Activated naive CD8-positive, alpha-beta T cell treated with anti-CD3 and anti-CD28 coated beads for 36 hours (primary cell): ENCODE data around the gene CDK14. TPM values are rescaled to one million over a fixed set of nuclear protein-coding genes. Genes with fewer than 3 reads are reported as not detected.
"Not testable (repeated sequence)": the region's sequence is repeated elsewhere in the genome, so short reads cannot be mapped to it uniquely, and the experiment has no call there.

ENCODE experiments used
- DNase-seq: peaks from one replicate; pipeline ENCODE4 v3.0.0; 2021
- H3K27ac Mint-ChIP-seq: one replicate; pipeline ENCODE4 v1.8.0; 2022; ENCODE audit warnings: mild to moderate bottlenecking, moderate library complexity, mixed read lengths
- H3K27me3 Mint-ChIP-seq: one replicate; pipeline ENCODE4 v1.8.0; 2022; ENCODE audit warnings: mild to moderate bottlenecking, mixed read lengths
- H3K36me3 Mint-ChIP-seq: one replicate; pipeline ENCODE4 v1.8.0; 2021; ENCODE audit warnings: mild to moderate bottlenecking, mixed read lengths
- H3K4me1 Mint-ChIP-seq: one replicate; pipeline ENCODE4 v1.8.0; 2021; ENCODE audit warnings: mixed read lengths
- H3K4me3 Mint-ChIP-seq: one replicate; pipeline ENCODE4 v1.8.0; 2022; ENCODE audit warnings: mild to moderate bottlenecking, moderate library complexity, mixed read lengths
- H3K9me3 Mint-ChIP-seq: one replicate; pipeline ENCODE4 v1.8.0; 2022; ENCODE audit warnings: mixed read lengths
- total RNA-seq, 2 experiments: library from RNA; stranded (reverse); gene quantifications; one replicate each; pipeline ENCODE4 v1.2.3, GENCODE V29; 2021

Gene CDK14
- total RNA-seq, 2 experiments from 2014 or later: 0.92 to 1.6 TPM

DNA sequence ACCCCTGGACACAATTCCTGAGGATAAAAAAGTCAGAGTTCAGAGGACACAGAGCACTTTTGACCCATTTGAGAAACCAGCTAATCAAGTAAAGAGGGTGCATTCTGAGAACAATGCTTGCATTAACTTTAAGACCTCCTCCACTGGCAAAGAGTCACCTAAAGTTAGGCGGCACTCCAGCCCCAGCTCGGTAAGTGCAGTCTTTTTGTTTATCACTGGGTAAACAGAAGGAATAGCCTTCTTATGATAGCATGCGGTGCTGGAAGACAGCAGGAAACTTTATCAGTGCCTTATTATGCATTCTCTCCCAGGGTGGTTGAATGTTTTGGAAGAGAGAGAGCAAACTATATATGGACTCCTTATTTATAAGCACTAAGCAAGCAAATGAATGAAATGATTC lies 130.5 kb downstream of the CDK14 start:
- Mint-ChIP-seq H3K27me3 (peaks cover 4% of the 10 kb centered on the region), H3K9me3 (peaks cover 13% of the 10 kb centered on the region), H3K27ac (no peak overlapping the region), H3K4me1 (no peaks in the 10 kb centered on the region), H3K4me3 (no peak overlapping the region), H3K36me3 (no peaks in the 10 kb centered on the region)
- DNase-seq: no peak

DNA sequence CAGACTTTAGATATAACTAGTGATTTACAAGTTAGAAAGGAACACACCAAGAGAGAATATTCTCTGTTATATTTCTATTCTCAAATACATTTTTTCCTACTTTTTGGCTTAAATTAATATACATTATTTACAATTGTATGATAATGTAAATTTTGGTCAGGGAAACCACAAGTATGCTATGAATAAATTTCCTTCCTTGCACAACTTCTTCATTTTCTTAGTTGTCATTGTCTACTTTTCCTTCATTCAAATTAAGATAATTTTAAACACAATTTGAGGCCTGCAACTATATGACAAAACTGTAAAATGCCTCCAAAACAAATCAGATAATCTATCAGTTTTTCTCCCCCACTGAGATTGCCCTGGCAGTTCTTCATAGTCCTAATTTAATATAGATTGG lies 131.3 kb downstream of the CDK14 start:
- Mint-ChIP-seq H3K9me3 (peaks cover 16% of the 10 kb centered on the region), H3K27me3 (peaks cover 4% of the 10 kb centered on the region), H3K4me1 (no peaks in the 10 kb centered on the region), H3K36me3 (no peaks in the 10 kb centered on the region), H3K27ac (no peak overlapping the region), H3K4me3 (no peak overlapping the region)
- DNase-seq: no peak

DNA sequence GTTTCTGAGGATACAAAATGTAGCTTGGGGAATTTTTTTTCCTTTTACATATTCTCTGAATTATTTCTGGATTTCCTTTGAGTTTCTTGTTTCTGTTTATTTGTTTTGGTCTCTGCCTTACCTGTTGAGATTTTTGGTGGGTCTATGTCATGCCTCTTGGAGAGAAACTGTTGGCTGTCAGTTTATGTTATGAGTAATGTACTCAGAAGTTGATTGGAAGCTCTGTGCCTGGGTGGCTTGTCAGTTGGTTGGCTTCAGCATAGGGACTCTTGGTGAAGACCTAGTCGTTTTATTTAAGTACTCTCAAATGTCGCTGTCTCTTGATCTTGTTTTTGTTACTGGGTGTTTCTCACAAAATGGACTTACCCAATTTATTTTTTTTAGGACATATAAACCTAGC lies 132.4 kb downstream of the CDK14 start:
- no peak overlapping the region for H3K4me3 Mint-ChIP-seq
- H3K27ac Mint-ChIP-seq: no peak overlapping the region
- H3K9me3 Mint-ChIP-seq: peaks cover 24% of the 10 kb centered on the region
- DNase-seq: no peak
- peaks cover 2% of the 10 kb centered on the region for H3K36me3 Mint-ChIP-seq
- H3K4me1 Mint-ChIP-seq: no peaks in the 10 kb centered on the region
- H3K27me3 Mint-ChIP-seq: peaks cover 8% of the 10 kb centered on the region

DNA sequence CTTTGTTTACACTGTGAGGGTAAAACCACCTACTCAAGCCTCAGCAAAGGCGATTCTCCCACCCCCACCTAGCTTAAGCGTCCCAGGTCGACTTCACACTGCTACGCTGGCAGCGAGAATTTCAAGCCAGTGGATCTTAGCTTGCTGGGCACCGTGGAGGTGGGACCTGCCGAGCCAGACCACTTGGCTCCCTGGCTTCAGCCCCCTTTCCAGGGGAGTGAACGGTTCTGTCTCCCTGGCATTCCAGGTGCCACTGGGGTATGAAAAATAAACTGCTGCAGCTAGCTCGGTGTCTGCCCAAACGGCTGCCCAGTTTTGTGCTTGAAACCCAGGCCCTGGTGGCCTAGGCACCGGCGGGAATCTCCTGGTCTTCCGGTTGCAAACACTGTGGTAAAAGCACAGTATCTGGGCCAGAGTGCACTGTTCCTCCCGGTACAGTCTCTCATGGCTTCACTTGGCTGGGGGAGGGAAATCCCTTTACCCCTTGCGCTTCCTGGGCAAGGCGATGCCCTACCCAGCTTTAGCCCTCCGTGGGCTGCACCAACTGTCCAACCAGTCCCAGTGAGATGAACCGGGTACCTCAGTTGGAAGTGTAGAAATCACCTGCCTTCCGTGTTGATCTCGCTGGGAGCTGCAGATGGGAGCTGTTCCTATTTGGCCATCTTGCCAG lies 139.6 kb downstream of the CDK14 start:
- DNase-seq, H3K27ac Mint-ChIP-seq, H3K36me3 Mint-ChIP-seq, H3K4me3 Mint-ChIP-seq: not testable (repeated sequence)
- Mint-ChIP-seq H3K9me3 (peaks cover 24% of the 10 kb centered on the region), H3K27me3 (peaks cover 17% of the 10 kb centered on the region), H3K4me1 (peaks cover 11% of the 10 kb centered on the region)

DNA sequence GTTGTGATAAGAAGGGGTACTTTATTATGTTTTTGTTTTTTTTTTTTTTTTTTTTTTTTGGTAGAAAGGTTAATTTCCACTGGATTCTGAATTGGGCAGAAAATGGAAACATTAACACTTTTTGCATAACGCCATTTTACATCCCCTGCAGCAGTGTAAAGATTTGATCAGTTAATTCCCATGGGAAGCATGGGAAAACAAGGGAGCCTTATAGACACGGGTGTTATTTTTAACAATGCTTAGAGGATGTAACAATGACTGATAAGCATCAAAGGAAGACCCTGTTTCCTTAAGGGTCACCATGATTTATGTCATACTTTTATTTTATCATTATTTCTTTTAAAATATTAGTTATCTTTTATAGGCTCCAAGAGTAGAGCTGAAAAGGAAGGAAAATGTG lies 140.2 kb downstream of the CDK14 start:
- no peak overlapping the region for H3K27ac Mint-ChIP-seq
- no peak for DNase-seq
- H3K4me1 Mint-ChIP-seq: peaks cover 11% of the 10 kb centered on the region
- peaks cover 21% of the 10 kb centered on the region for H3K9me3 Mint-ChIP-seq
- peaks cover 4% of the 10 kb centered on the region for H3K36me3 Mint-ChIP-seq
- no peak overlapping the region for H3K4me3 Mint-ChIP-seq
- H3K27me3 Mint-ChIP-seq: peaks cover 17% of the 10 kb centered on the region

DNA sequence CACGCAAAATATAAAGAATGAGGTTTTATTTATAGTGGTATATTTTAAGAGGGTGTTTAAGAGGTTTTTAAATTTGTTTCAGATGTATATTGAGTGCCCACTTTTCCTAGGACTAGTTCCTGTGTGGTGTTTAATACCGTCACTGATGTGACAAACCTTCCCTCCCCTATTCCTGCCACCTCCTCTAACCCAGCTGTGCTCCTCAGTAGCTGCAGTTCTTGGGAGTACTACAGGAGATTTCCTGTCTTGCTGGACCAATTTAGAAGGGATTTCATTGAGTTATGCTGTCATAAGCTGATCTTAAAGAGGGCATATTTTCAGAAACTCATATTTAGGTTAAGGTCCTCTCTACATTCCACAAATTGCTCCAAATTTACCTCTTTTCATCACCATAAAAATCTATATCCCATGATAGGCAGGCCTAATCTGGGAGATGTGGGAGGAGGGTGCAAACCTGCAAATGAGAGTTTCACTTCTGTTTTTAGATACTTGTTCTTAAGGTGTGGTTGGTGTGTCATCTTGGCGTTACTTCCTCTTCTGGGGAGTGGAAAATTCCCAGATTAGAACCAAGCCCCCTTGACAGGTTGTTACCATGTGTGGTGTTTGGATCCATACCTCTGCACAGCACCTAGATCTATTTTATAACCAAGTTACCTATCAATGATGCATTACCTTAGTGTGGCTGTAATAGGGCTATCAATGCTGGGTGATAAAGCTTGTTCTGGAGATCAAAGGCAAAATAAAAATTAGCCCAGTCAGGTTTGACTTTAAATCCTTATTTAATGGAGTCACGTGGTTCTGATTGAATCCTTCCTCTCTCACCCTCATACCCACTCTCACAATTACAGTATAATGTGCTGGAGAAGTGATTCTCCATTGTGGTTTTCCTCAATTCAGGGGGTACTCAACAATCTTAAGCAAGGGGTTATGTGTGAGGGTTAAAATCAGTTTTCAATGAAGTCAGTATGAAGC lies 141.1 kb downstream of the CDK14 start:
- H3K27ac Mint-ChIP-seq: no peak overlapping the region
- H3K36me3 Mint-ChIP-seq: peaks cover 4% of the 10 kb centered on the region
- H3K27me3 Mint-ChIP-seq: peaks cover 17% of the 10 kb centered on the region
- H3K9me3 Mint-ChIP-seq: peaks cover 14% of the 10 kb centered on the region
- peaks cover 11% of the 10 kb centered on the region for H3K4me1 Mint-ChIP-seq
- no peak overlapping the region for H3K4me3 Mint-ChIP-seq
- DNase-seq: peak; percentile 29

DNA sequence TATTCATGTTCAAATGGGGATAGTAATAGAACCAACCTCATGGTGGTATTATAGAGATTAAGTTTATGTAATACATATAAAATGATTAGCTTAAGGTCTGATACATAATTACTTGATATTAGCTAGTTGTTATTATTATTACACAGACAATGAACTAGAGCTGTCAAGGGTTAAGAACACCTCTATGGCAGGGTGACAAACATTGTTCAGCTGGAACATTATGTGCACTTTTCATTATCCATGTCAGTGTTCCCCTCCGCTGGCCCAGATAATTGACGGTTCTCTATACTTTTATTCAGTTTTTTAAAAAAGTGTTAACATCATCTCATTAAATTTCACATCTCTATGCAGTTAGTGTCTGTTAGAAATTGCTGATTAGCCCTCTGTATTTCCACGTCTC lies 142.1 kb downstream of the CDK14 start:
- Mint-ChIP-seq H3K4me1 (peaks cover 11% of the 10 kb centered on the region), H3K9me3 (peaks cover 8% of the 10 kb centered on the region), H3K27me3 (peaks cover 13% of the 10 kb centered on the region), H3K27ac (no peak overlapping the region), H3K4me3 (no peak overlapping the region), H3K36me3 (peaks cover 4% of the 10 kb centered on the region)
- no peak for DNase-seq

DNA sequence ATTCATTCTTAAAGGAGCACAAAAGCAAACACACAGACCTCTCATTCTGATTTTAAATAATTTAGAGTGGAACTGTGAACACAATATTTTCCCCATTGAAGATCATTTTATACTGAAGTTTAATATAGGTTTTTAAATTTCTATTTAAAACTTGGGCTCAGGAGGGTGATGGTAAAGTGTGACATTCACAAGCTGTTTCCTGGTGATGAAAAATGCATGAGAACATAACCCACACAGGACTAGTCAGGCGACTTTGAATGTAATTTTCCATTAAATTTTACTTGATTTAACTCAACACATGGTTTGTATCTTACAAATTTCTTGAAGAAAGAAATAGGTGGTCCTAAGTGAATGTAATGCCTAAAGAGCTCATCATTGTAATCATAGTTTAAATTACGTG lies 143.6 kb downstream of the CDK14 start:
- H3K9me3 Mint-ChIP-seq: no peaks in the 10 kb centered on the region
- H3K36me3 Mint-ChIP-seq: no peaks in the 10 kb centered on the region
- no peak overlapping the region for H3K4me3 Mint-ChIP-seq
- peaks cover 11% of the 10 kb centered on the region for H3K4me1 Mint-ChIP-seq
- H3K27ac Mint-ChIP-seq: no peak overlapping the region
- H3K27me3 Mint-ChIP-seq: peaks cover 6% of the 10 kb centered on the region
- no peak for DNase-seq

DNA sequence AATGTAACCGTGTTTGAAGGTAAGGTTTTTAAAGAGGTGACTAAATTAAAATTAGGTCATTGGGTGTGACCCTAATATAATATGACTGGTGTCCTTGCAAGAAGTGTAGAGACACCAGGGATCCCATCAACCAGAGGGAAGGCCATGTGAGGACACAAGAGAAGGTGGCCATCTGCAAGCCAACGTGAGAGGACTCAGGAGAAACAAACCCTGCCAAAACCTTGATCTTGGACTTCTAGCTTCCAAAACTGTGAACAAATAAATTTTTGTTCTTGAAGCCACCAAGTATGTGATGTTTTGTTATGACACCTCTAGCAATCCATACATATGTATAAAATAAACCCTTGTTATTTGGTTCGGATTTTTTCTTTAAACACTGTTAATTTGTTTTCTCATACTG lies 144.3 kb downstream of the CDK14 start:
- Mint-ChIP-seq H3K4me3 (no peak overlapping the region), H3K36me3 (no peaks in the 10 kb centered on the region), H3K27ac (no peak overlapping the region), H3K9me3 (peaks cover 2% of the 10 kb centered on the region), H3K27me3 (peaks cover 6% of the 10 kb centered on the region), H3K4me1 (peaks cover 11% of the 10 kb centered on the region)
- DNase-seq: no peak

DNA sequence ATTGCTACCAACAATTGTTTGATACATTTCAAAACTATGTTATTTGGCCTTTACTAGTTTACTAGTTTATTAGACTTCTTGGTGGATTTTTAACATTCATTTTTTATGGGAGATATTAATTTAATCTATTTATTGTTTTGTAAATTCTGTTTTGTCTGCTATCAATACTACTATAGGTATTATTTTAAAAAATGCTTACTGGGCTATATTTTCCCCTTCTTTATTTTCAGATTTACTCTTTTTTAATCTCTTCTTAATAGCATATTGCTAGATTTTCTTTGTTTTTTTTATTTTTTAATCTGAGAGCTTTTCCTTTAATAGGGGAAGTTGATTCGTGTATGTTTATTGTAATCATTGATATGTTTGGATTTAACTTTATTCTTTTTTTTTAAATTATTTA lies 147.5 kb downstream of the CDK14 start:
- no peaks in the 10 kb centered on the region for H3K36me3 Mint-ChIP-seq
- no peak overlapping the region for H3K4me3 Mint-ChIP-seq
- DNase-seq: no peak
- no peaks in the 10 kb centered on the region for H3K4me1 Mint-ChIP-seq
- no peak overlapping the region for H3K27ac Mint-ChIP-seq
- peaks cover 2% of the 10 kb centered on the region for H3K9me3 Mint-ChIP-seq
- H3K27me3 Mint-ChIP-seq: peaks cover 4% of the 10 kb centered on the region

DNA sequence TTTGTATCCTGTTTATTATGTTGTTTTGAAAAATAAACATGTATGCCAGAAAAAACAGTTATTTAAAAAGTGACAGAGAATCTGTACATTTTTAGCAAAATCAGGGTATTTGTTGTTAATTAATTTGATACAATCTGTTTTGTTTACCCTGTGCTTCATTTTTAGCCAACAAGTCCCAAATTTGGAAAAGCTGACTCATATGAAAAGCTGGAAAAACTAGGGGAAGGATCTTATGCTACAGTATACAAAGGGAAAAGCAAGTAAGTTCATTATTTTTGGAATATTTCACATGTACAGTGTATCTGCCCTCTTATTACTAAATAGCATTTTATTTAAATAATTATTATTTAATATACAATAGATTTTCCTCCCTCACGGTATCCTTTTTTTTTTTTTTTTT lies 151.4 kb downstream of the CDK14 start:
- H3K4me1 Mint-ChIP-seq: no peaks in the 10 kb centered on the region
- peaks cover 2% of the 10 kb centered on the region for H3K9me3 Mint-ChIP-seq
- H3K27me3 Mint-ChIP-seq: no peaks in the 10 kb centered on the region
- no peak for DNase-seq
- H3K4me3 Mint-ChIP-seq: no peak overlapping the region
- H3K27ac Mint-ChIP-seq: no peak overlapping the region
- no peaks in the 10 kb centered on the region for H3K36me3 Mint-ChIP-seq

DNA sequence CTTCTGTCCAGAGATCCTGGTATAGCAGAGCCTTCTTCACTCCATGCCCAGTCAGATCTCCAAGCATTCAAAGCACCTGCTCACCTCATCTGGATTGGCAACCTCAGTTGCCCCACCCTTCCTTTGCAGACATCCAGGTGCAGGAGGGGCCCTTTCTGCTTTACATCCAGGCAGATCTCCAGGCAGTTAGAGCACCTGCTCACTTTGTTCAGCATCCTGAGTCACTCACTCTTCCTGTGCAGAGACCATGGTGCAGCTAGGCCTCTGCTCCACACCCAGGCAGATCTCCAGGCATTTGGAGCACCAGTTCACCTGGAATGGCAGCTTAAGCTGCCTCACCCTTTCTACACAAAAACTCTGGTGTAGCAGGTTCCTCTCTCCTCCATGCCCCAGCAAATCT lies 153.1 kb downstream of the CDK14 start:
- H3K4me3 Mint-ChIP-seq: no peak overlapping the region

DNA sequence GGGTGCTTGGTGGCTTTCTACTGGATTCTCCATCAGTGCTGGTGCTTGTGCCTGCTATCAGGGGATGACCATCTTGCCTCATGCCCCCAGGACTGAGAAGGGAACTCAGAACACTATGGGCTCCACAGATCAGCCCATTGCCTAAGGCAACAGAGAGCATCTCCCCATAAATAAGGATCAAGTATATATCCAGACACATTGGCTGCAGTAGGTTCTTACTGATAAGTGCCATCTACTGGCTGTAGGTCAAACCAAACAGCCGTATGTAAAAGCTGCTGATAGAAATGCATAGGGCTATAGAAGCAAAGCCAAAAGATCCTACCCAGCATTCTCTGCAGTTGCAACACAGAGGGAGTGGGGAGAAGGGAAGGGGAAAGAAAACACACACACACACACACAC lies 153.7 kb downstream of the CDK14 start:
- Mint-ChIP-seq H3K27me3 (no peaks in the 10 kb centered on the region), H3K4me3 (no peak overlapping the region), H3K4me1 (no peaks in the 10 kb centered on the region), H3K9me3 (peaks cover 2% of the 10 kb centered on the region), H3K36me3 (no peaks in the 10 kb centered on the region), H3K27ac (no peak overlapping the region)
- DNase-seq: no peak

More for the DNA sequence above, 153.1 kb downstream of the CDK14 start:
- Mint-ChIP-seq H3K27ac (no peak overlapping the region), H3K27me3 (no peaks in the 10 kb centered on the region), H3K36me3 (no peaks in the 10 kb centered on the region), H3K4me1 (no peaks in the 10 kb centered on the region), H3K9me3 (peaks cover 2% of the 10 kb centered on the region)
- no peak for DNase-seq

DNA sequence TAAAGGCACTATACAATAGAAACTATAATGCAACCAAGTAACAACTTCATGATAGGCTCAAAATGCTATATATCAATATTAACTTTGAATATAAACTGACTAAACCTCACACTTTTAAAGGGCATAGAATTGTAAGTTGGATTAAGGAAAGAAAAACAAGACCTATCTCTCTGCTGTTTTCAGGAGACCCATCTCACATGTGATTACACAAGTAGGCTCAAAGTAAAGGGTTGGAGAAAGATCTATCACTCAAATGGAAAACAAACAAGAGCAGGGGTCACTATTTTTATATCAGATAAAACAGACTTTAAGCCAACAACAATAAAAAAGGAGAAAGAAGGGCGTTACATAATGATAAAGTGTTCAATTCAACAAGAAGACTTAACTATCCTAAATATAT lies 155.5 kb downstream of the CDK14 start:
- no peaks in the 10 kb centered on the region for H3K9me3 Mint-ChIP-seq
- H3K4me3 Mint-ChIP-seq: no peak overlapping the region
- no peak for DNase-seq
- no peaks in the 10 kb centered on the region for H3K36me3 Mint-ChIP-seq
- H3K4me1 Mint-ChIP-seq: no peaks in the 10 kb centered on the region
- H3K27me3 Mint-ChIP-seq: no peaks in the 10 kb centered on the region
- H3K27ac Mint-ChIP-seq: no peak overlapping the region

DNA sequence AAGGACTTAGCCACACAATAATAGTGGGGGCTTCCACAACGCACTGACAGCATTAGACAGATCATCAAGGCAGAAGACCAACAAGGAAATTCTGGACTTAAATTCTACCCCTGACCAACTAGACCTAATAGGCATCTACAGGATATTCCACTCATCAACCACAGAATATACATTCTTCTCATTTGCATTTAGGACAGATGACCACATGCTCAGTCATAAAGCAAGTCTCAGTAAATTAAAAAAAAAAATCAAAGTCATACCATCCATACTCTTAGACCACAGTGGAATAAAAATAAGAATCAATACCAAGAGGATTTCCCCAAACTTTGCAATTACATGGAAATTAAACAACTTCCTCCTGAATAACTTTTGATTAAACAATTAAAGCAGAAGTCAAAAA lies 155.9 kb downstream of the CDK14 start:
- DNase-seq: no peak
- Mint-ChIP-seq H3K4me3 (no peak overlapping the region), H3K36me3 (no peaks in the 10 kb centered on the region), H3K27ac (no peak overlapping the region), H3K4me1 (no peaks in the 10 kb centered on the region), H3K27me3 (no peaks in the 10 kb centered on the region), H3K9me3 (no peaks in the 10 kb centered on the region)

DNA sequence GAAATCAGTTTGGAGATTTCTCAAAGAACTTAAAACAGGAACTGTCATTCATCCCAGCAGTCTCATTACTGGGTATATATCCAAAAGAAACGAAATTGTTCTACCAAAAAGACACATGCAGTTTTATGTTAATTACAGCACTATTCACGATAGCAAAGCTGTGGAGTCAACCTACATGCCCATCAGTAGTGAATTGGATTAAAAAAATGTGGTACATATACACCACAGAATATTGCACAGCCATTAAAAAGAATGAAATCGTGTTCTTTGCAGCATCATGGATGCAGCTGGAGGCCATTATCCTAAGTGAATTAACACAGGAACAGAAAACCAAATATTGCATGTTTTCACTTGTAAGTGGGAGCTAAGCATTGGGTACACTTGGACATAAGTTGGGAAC lies 158.9 kb downstream of the CDK14 start:
- no peak overlapping the region for H3K4me3 Mint-ChIP-seq
- no peak overlapping the region for H3K27ac Mint-ChIP-seq
- no peaks in the 10 kb centered on the region for H3K4me1 Mint-ChIP-seq
- H3K27me3 Mint-ChIP-seq: no peaks in the 10 kb centered on the region
- DNase-seq: no peak
- no peaks in the 10 kb centered on the region for H3K9me3 Mint-ChIP-seq
- H3K36me3 Mint-ChIP-seq: no peaks in the 10 kb centered on the region
